GM12878 (cell line): ENCODE data around the gene FAM221B. TPM values are rescaled to one million over a fixed set of nuclear protein-coding genes. Genes with fewer than 3 reads are reported as not detected.

Experiments
- ATAC-seq: fragments of 200-7000 bp; cut with Tn5 transposase; 3 replicates; pipeline ENCODE4 v1.9.1; 2020; ENCODE audit warnings: mild to moderate bottlenecking, moderate library complexity
- BruUV-seq: library from RNA; stranded (reverse); fragments of 400-500 nt; replicated peaks from 2 replicates; lab custom pipeline; 2021; lab: Mats Ljungman, UMichigan
- CTCF ChIA-PET: fragments of 300-600 bp; sonication (Branson Sonifier 250); formaldehyde crosslinking; extraction: SDS; loops from one replicate; lab custom pipeline; 2021; ENCODE audit warnings: inconsistent platforms; lab: Yijun Ruan, JAX
- POLR2A ChIA-PET: fragments of 350-600 bp; formaldehyde crosslinking; extraction: SDS; loops from one replicate; lab custom pipeline; 2021; ENCODE audit warnings: inconsistent platforms; lab: Charles Lee
- RAD21 ChIA-PET: fragments of 300-600 bp; sonication (Branson Sonifier 250); formaldehyde crosslinking; loops from one replicate; lab custom pipeline; 2023; ENCODE audit warnings: antibody characterized with exemption; ENCODE audit not compliant: unreplicated experiment; lab: Charles Lee
- SMC1A ChIA-PET: fragments of 300-600 bp; sonication (Branson Sonifier 250); formaldehyde crosslinking; loops from one replicate; lab custom pipeline; 2023; ENCODE audit not compliant: unreplicated experiment, uncharacterized antibody; lab: Charles Lee
- DNase-seq: peaks from one replicate; pipeline ENCODE4 v3.0.0-alpha.2; 2011; ENCODE audit warnings: low read depth, low spot score
- FAIRE-seq: peaks from 3 replicates; lab custom pipeline; 2011; peaks lifted over from hg19 to GRCh38; lab: Jason Lieb, UNC
- H2AFZ ChIP-seq: 2 replicates; pipeline ENCODE4 v1.6.0; 2011; ENCODE audit warnings: low read depth, low read length, control low read depth; ENCODE audit not compliant: control insufficient read depth
- H3K27ac ChIP-seq: 2 replicates; pipeline ENCODE4 v1.5.1; 2011; ENCODE audit warnings: control low read depth; ENCODE audit not compliant: control insufficient read depth, insufficient read depth
- H3K27me3 ChIP-seq, 2 experiments: replicated peaks in 1 of 2; 2 replicates each; pipeline versions ENCODE4 v1.6.0 to v1.6.1; 2011; ENCODE audit warnings: low read length in 1 of 2; ENCODE audit not compliant: control insufficient read depth in 2 of 2, insufficient read depth in 2 of 2
- H3K36me3 ChIP-seq, 2 experiments: 2 replicates each; pipeline ENCODE4 v1.5.1; 2011; ENCODE audit warnings: low read length in 1 of 2; ENCODE audit not compliant: control insufficient read depth in 2 of 2, insufficient read depth in 2 of 2
- H3K4me1 ChIP-seq: 2 replicates; pipeline ENCODE4 v1.6.1; 2011; ENCODE audit warnings: mild to moderate bottlenecking, low read length, moderate library complexity, mixed read lengths; ENCODE audit not compliant: control insufficient read depth, insufficient read depth
- H3K4me2 ChIP-seq: 2 replicates; pipeline ENCODE4 v1.6.0; 2011; ENCODE audit warnings: control low read depth; ENCODE audit not compliant: control insufficient read depth, insufficient read depth
- H3K4me3 ChIP-seq: fragments of 200-600 bp; sonication (generic); 2 replicates; pipeline ENCODE4 v1.5.1; 2016
- H3K79me2 ChIP-seq: 2 replicates; pipeline ENCODE4 v1.6.0; 2011; ENCODE audit warnings: low read length; ENCODE audit not compliant: control insufficient read depth, insufficient read depth
- H3K9ac ChIP-seq: 2 replicates; pipeline ENCODE4 v1.8.0; 2011; ENCODE audit warnings: low read length, control low read depth, mixed read lengths; ENCODE audit not compliant: control insufficient read depth, insufficient read depth
- H3K9me3 ChIP-seq: replicated peaks from 3 replicates; pipeline ENCODE4 v1.5.1; 2011; ENCODE audit warnings: mild to moderate bottlenecking, low read length; ENCODE audit not compliant: control insufficient read depth, insufficient read depth
- H4K20me1 ChIP-seq: 2 replicates; pipeline ENCODE4 v1.6.0; 2011; ENCODE audit not compliant: control insufficient read depth, insufficient read depth
- JUNB ChIP-seq: IDR thresholded peaks from 2 replicates; pipeline ENCODE4 v1.6.1; 2016; ENCODE audit warnings: antibody characterized with exemption, mild to moderate bottlenecking
- KDM1A ChIP-seq: fragments of 200-600 bp; sonication (generic); IDR thresholded peaks from 2 replicates; pipeline ENCODE4 v1.6.1; 2016; ENCODE audit warnings: borderline replicate concordance
- RFX5 ChIP-seq: IDR thresholded peaks from 2 replicates; pipeline ENCODE4 v1.6.1; 2011; ENCODE audit warnings: low read depth, low read length, improper control_type of control experiment
- ZBTB33 ChIP-seq: fragments of 450-650 bp; IDR thresholded peaks from 2 replicates; pipeline ENCODE4 v1.6.1; 2017; ENCODE audit warnings: mild to moderate bottlenecking
- ZNF622 ChIP-seq: fragments of 450-650 bp; IDR thresholded peaks from 2 replicates; pipeline ENCODE4 v1.6.1; 2017; ENCODE audit warnings: mild to moderate bottlenecking, inconsistent platforms
- WGBS: methylation state at CpG from one replicate; pipeline ENCODE4 v1.1.6; 2016; ENCODE audit warnings: low lambda C conversion rate; ENCODE audit not compliant: insufficient replicate concordance, insufficient coverage; ENCODE audit errors: missing lambda C conversion rate; 5-methylcytosine and 5-hydroxymethylcytosine counted together
- in situ Hi-C: fragments of 300-500 bp; cut with MboI; formaldehyde crosslinking; loops from 9 replicates; pipeline ENCODE4 v1.14.3; 2018; ENCODE audit warnings: mixed read lengths
- intact Hi-C: fragments of 100-400 bp; cut with micrococcal nuclease; formaldehyde crosslinking; loops from one replicate; pipeline ENCODE4 v1.14.2; 2022; ENCODE audit not compliant: unreplicated experiment
- polyA plus RNA-seq, 11 experiments: library from polyadenylated mRNA; depleted of rRNA in 4 of 11; unstranded in 6 of 11; stranded (reverse) in 5 of 11; fragments of >200 nt; fragmentation: Nextera tagmentation in 4 of 11; fragmentation: Illumina TruSeq in 1 of 11; extraction: Ambion mirVana in 4 of 11; extraction: Trizol in 1 of 11; gene quantifications; 1 replicate in 1 of 11; 2 replicates in 10 of 11; pipeline versions ENCODE4 v1.2.1 to v1.2.3, GENCODE V29; 2011 to 2016; ENCODE audit warnings: inconsistent platforms in 2 of 11, missing spikeins in 2 of 11, low read depth in 1 of 11
- total RNA-seq, 4 experiments: library from RNA; depleted of rRNA in 3 of 4; stranded (reverse); fragments of >200 nt in 3 of 4; fragmentation: Illumina TruSeq in 1 of 4; extraction: Trizol in 1 of 4; gene quantifications; 2 replicates each; pipeline versions ENCODE4 v1.2.1 to v1.2.3, GENCODE V29; 2013 to 2021
- TF ChIP-seq, protein P1 (sequence below): fragments of 450-650 bp; IDR thresholded peaks from 2 replicates; pipeline ENCODE4 v1.6.1; 2018; ENCODE audit warnings: mild to moderate bottlenecking, low read depth, moderate library complexity; ENCODE audit not compliant: partially characterized antibody

The FAM221B gene
- total and polyA plus RNA-seq, 10 of the 15 experiments (the other 5 are each of a cell fraction or from before 2014, with no cell fraction given): 0.02 to 0.12 (median 0.04) TPM; not detected in 5

DNA sequence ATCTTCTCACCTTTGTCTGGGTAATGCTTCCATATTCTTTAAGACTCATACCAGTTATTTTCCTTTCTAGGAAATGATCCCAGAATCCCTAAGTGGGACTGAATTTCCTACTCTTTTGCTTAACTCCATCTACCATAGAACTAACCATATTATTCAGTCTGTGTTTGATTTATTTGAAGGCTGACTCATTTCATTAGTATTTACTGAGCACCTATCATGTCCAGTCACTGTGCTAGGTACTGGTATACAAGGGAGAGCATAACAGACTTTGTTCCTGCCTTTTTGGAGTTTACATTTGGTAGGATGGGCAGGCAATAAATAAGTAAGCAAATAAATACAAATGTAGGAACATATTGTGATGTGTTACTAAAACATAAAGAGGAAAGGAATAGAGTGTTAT is 32.8 kb downstream of the FAM221B start:
- POLR2A ChIA-PET: no interaction called here
- H3K27me3 ChIP-seq: no peaks in the 10 kb centered on the region
- SMC1A ChIA-PET: no interaction called here
- RAD21 ChIA-PET: interaction anchor here (1.6 kb wide), 1 partner anchor 19 kb away, joined by 4 read pairs; the partner anchor contains the start of gene HINT2
- TF ChIP-seq JUNB: peak; percentile 44; the same call in 1 of the 2 replicates
- TF ChIP-seq KDM1A: no peak
- intact Hi-C loops: no loop called here
- CTCF ChIA-PET: interaction anchor here (3.3 kb wide), 1 partner anchor 30 kb away, joined by 14 read pairs; no protein-coding TSS in a partner anchor
- H3K4me2 ChIP-seq: no peak overlapping the region
- H2AFZ ChIP-seq: no peak overlapping the region
- FAIRE-seq (no peak), DNase-seq (no peak), ATAC-seq (no peak)
- H4K20me1 ChIP-seq: no peaks in the 10 kb centered on the region
- peaks cover 0 to 6% of the 10 kb centered on the region in 2 experiments; a peak in 2 of 4 replicates for H3K36me3 ChIP-seq
- no peaks in the 10 kb centered on the region for H3K9me3 ChIP-seq
- no peaks in the 10 kb centered on the region for H3K79me2 ChIP-seq
- in situ Hi-C loops: no loop called here
- H3K9ac ChIP-seq: no peak overlapping the region
- peaks cover 21% of the 10 kb centered on the region for H3K4me1 ChIP-seq
- no peak overlapping the region for H3K27ac ChIP-seq
- no peak overlapping the region for H3K4me3 ChIP-seq
- BruUV-seq: no TSS peak

DNA sequence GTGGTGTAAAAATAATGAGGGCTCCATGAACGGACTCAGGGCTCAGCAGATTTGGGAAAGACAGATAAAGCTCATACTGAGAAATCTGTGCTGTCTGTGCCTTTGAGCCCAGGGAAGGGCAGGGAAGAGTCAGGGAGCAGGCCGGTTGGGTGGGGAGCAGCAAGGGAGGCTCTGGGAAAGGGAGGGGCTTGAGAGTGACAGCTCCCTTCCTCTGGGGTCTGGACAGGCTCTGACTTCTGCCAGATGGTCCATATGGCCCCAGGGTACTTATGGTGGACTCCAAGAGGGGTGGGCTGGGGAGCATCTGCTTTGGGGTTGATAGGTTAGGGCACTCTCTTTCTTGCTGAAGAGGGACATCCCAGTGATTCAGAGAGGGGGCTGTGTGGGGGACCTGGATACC is 35.1 kb downstream of the FAM221B start:
- H3K9ac ChIP-seq: no peak overlapping the region
- intact Hi-C loops: no loop called here
- H4K20me1 ChIP-seq: no peaks in the 10 kb centered on the region; the same call in 1 of the 2 replicates
- no peaks in the 10 kb centered on the region; a peak in 2 of 4 replicates for H3K36me3 ChIP-seq
- in situ Hi-C loops: no loop called here
- no peaks in the 10 kb centered on the region for H3K27me3 ChIP-seq
- H3K9me3 ChIP-seq: no peaks in the 10 kb centered on the region
- H3K4me1 ChIP-seq: peaks cover 17% of the 10 kb centered on the region
- CTCF ChIA-PET: interaction anchor here (1.4 to 2.3 kb wide), 2 partner anchors 30 to 89 kb away, joined by 5 to 6 read pairs; no protein-coding TSS in a partner anchor
- no peak overlapping the region for H3K4me2 ChIP-seq
- RAD21 ChIA-PET: no interaction called here
- H3K79me2 ChIP-seq: no peaks in the 10 kb centered on the region
- POLR2A ChIA-PET: no interaction called here
- no TSS peak for BruUV-seq
- H3K27ac ChIP-seq: no peak overlapping the region
- no peak overlapping the region for H3K4me3 ChIP-seq
- H2AFZ ChIP-seq: no peak overlapping the region
- SMC1A ChIA-PET: no interaction called here
- no peak for ATAC-seq
- 94% methylated on average over 2 of the region's 2 CpGs for WGBS
- FAIRE-seq: no peak
- DNase-seq: no peak
- TF ChIP-seq ZNF622 (no peak), RFX5 (no peak), ZBTB33 (no peak)
- TF ChIP-seq, protein P1, sequence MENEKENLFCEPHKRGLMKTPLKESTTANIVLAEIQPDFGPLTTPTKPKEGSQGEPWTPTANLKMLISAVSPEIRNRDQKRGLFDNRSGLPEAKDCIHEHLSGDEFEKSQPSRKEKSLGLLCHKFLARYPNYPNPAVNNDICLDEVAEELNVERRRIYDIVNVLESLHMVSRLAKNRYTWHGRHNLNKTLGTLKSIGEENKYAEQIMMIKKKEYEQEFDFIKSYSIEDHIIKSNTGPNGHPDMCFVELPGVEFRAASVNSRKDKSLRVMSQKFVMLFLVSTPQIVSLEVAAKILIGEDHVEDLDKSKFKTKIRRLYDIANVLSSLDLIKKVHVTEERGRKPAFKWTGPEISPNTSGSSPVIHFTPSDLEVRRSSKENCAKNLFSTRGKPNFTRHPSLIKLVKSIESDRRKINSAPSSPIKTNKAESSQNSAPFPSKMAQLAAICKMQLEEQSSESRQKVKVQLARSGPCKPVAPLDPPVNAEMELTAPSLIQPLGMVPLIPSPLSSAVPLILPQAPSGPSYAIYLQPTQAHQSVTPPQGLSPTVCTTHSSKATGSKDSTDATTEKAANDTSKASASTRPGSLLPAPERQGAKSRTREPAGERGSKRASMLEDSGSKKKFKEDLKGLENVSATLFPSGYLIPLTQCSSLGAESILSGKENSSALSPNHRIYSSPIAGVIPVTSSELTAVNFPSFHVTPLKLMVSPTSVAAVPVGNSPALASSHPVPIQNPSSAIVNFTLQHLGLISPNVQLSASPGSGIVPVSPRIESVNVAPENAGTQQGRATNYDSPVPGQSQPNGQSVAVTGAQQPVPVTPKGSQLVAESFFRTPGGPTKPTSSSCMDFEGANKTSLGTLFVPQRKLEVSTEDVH: no peak
